ENCODE results near the gene OR52N1. TPM values are rescaled to one million over a fixed set of nuclear protein-coding genes. Genes with fewer than 3 reads are reported as not detected.

Gene OR52N1
- total RNA-seq = not detected
- not detected for polyA plus RNA-seq
- long read RNA-seq, donor 1 = 0 reads
- long read RNA-seq, donor 2 = 0 reads
- long read RNA-seq, donor 3 = 0 reads
- long read RNA-seq, donor 4 = 0 reads
- long read RNA-seq, donor 5 = 0 reads
- long read RNA-seq, donor 6 = 0 reads
- long read RNA-seq, donor 7 = 0 reads
- long read RNA-seq, donor 8 = 0 reads
- long read RNA-seq, donor 9 = 0 reads
- long read RNA-seq, donor 10 = 0 reads

DNA sequence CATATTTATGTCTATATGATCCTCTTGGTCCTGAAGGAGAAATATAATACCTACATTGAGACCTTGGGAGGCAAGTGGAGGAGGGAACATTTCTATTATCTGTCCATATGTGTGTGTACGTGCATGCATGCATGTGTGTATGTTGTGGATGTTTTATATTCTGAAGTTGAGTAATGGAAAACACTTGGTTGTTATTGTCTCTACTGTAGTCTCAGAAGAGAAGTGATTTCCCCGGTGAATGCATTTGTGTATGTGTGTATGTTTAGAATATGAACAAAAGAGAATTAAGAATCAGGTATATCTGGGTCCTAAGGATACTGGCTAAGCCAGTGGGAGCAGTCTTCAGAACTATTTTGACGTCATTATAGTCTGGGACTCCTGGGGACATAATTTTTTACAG is at the start of gene OR52N1:
Gene OR52N1, minus strand, starts transcription at position 101 of the 400 bp plus-strand sequence. CDS start 2,449 bp downstream, outside the sequence.
- no peak for DNase-seq
- Histone ChIP-seq H3K27ac (no peak within 1 kb of the TSS), H3K36me3 (no peaks in the 10 kb centered on the region), H3K27me3 (no peaks in the 10 kb centered on the region), H3K4me1 (no peaks in the 10 kb centered on the region), H3K9me3 (no peaks in the 10 kb centered on the region), H3K4me3 (no peak within 1 kb of the TSS)
- 71 to 79% (median 73%) methylated on average over 3 of the region's 3 CpGs for WGBS, 5 donors
- TF ChIP-seq EP300 (IDR thresholded peaks at IDR 0.05) (no peak), POLR2AphosphoS5 (IDR thresholded peaks at IDR 0.05) (no peak), POLR2A (IDR thresholded peaks at IDR 0.05) (no peak)
- TF ChIP-seq, protein P1, sequence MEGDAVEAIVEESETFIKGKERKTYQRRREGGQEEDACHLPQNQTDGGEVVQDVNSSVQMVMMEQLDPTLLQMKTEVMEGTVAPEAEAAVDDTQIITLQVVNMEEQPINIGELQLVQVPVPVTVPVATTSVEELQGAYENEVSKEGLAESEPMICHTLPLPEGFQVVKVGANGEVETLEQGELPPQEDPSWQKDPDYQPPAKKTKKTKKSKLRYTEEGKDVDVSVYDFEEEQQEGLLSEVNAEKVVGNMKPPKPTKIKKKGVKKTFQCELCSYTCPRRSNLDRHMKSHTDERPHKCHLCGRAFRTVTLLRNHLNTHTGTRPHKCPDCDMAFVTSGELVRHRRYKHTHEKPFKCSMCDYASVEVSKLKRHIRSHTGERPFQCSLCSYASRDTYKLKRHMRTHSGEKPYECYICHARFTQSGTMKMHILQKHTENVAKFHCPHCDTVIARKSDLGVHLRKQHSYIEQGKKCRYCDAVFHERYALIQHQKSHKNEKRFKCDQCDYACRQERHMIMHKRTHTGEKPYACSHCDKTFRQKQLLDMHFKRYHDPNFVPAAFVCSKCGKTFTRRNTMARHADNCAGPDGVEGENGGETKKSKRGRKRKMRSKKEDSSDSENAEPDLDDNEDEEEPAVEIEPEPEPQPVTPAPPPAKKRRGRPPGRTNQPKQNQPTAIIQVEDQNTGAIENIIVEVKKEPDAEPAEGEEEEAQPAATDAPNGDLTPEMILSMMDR (IDR thresholded peaks at IDR 0.05) = no peak
- intact Hi-C loops (cut with DNase I; ENCODE audit: low total_unique reads) = no loop called here

DNA sequence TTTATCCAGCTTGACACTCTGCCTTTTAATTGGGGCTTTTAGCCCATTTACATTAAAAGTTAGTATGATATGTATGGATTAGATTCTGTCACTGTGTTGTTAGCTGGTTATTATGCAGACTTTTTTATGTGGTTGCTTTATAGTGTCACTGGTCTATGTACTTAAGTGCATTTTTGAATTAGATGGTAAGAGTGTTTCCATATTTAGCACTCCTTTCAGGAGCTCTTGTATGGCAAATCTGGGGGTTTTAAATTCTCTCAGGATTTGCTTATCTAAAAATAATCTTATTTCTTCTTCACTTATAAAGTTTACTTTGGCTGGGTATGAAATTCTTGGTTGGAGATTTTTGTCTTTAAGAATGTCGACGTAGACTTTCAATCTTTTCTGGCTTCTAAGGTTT is 46.6 kb upstream of the OR52N1 start:
- Histone ChIP-seq H3K36me3 (no peaks in the 10 kb centered on the region), H3K27ac (no peak overlapping the region), H3K27me3 (no peaks in the 10 kb centered on the region), H3K4me3 (no peak overlapping the region), H3K4me1 (no peaks in the 10 kb centered on the region), H3K9me3 (peaks cover 0 to 7% (median 0%) of the 10 kb centered on the region in 4 donors)
- WGBS, 5 donors = 78 to 89% (median 83%) methylated on average over 2 of the region's 2 CpGs
- no peak for DNase-seq
- intact Hi-C loops (cut with DNase I; ENCODE audit: low total_unique reads) = no loop called here
- TF ChIP-seq EP300 (IDR thresholded peaks at IDR 0.05) = no peak
- TF ChIP-seq POLR2A (IDR thresholded peaks at IDR 0.05) = no peak
- no peak for TF ChIP-seq POLR2AphosphoS5 (IDR thresholded peaks at IDR 0.05)
- TF ChIP-seq, protein P1 (IDR thresholded peaks at IDR 0.05) = no peak

- H3K27ac ChIP-seq = no peak overlapping the region
- intact Hi-C loops (cut with DNase I; ENCODE audit: low total_unique reads) = no loop called here
These were observed 42.4 kb upstream of the OR52N1 start for GRCh38 chr11:5833446-5833845.

GRCh38 chr11:5831196-5831829 is 40.2 kb upstream of the OR52N1 start:
- WGBS, 5 donors = 73 to 85% (median 82%) methylated on average over 6 of the region's 6 CpGs
- no peak for DNase-seq
- Histone ChIP-seq H3K4me1 (no peaks in the 10 kb centered on the region), H3K4me3 (no peak overlapping the region), H3K36me3 (no peaks in the 10 kb centered on the region), H3K27me3 (no peaks in the 10 kb centered on the region), H3K9me3 (no peaks in the 10 kb centered on the region), H3K27ac (no peak overlapping the region)
- TF ChIP-seq, protein P1 (IDR thresholded peaks at IDR 0.05) = no peak
- no peak for TF ChIP-seq EP300 (IDR thresholded peaks at IDR 0.05)
- no peak for TF ChIP-seq POLR2AphosphoS5 (IDR thresholded peaks at IDR 0.05)
- no peak for TF ChIP-seq POLR2A (IDR thresholded peaks at IDR 0.05)
- intact Hi-C loops (cut with DNase I; ENCODE audit: low total_unique reads) = no loop called here

More at GRCh38 chr11:5833446-5833845, 42.4 kb upstream of the OR52N1 start:
- Histone ChIP-seq H3K4me3 (no peak overlapping the region), H3K9me3 (peaks cover 0 to 7% (median 0%) of the 10 kb centered on the region in 4 donors), H3K27me3 (no peaks in the 10 kb centered on the region), H3K4me1 (no peaks in the 10 kb centered on the region), H3K36me3 (no peaks in the 10 kb centered on the region)
- no peak for TF ChIP-seq POLR2A (IDR thresholded peaks at IDR 0.05)
- WGBS, 5 donors = 31 to 72% (median 57%) methylated on average over 2 of the region's 2 CpGs
- DNase-seq = no peak

Measured in stomach (tissue), 19 donors.